ENCODE results near the gene EXOC6B.

- TF ChIP-seq CTCF (IDR thresholded peaks at IDR 0.05; ENCODE audit: borderline replicate concordance, extremely low read depth, low read length, poor library complexity, severe bottlenecking) (no peak), EZH2 (IDR thresholded peaks at IDR 0.05; ENCODE audit: borderline replicate concordance, low read depth, low read length, severe bottlenecking) (no peak)
These were observed 255.4 kb downstream of the EXOC6B start for GRCh38 chr2:72570413-72570812.
